DND-41 (cell line): ENCODE measurements around the gene DYNLT5.

Experiments used
- ATAC-seq: fragments of 200-7000 bp; cut with Tn5 transposase; 3 replicates; pipeline ENCODE4 v1.9.1; 2021; ENCODE audit warnings: low read depth; ENCODE audit not compliant: insufficient read depth
- DNase-seq: peaks from one replicate; pipeline ENCODE4 v3.0.0-alpha.2; 2020
- H2AFZ ChIP-seq: 2 replicates; pipeline ENCODE4 v1.6.0; 2012; ENCODE audit warnings: low read depth, low read length
- H3K27ac ChIP-seq: 2 replicates; pipeline ENCODE4 v1.5.1; 2012; ENCODE audit warnings: low read length, inconsistent platforms
- H3K27me3 ChIP-seq: fragments of 200-600 bp; sonication (generic); 2 replicates; pipeline ENCODE4 v1.6.0; 2012; ENCODE audit warnings: low read length, mild to moderate bottlenecking, inconsistent platforms; ENCODE audit not compliant: insufficient read depth, poor library complexity
- H3K36me3 ChIP-seq: 2 replicates; pipeline ENCODE4 v1.5.1; 2012; ENCODE audit warnings: low read length, inconsistent platforms; ENCODE audit not compliant: insufficient read depth
- H3K4me1 ChIP-seq: 2 replicates; pipeline ENCODE4 v1.5.1; 2012; ENCODE audit warnings: mild to moderate bottlenecking, low read length; ENCODE audit not compliant: insufficient read depth
- H3K4me2 ChIP-seq: 2 replicates; pipeline ENCODE4 v1.6.0; 2012; ENCODE audit warnings: mild to moderate bottlenecking, moderate library complexity, low read length, inconsistent platforms; ENCODE audit not compliant: insufficient read depth
- H3K4me3 ChIP-seq, 2 experiments: fragments of 200-600 bp in 1 of 2; shearing (Covaris generic) in 1 of 2; 2 replicates each; pipeline ENCODE4 v1.5.1; 2012 to 2016; ENCODE audit warnings: inconsistent platforms in 2 of 2, low read length in 2 of 2, mild to moderate bottlenecking in 2 of 2, low read depth in 1 of 2, moderate library complexity in 1 of 2
- H3K79me2 ChIP-seq: 2 replicates; pipeline ENCODE4 v1.6.0; 2012; ENCODE audit warnings: low read length, inconsistent platforms; ENCODE audit not compliant: insufficient read depth
- H3K9ac ChIP-seq: 2 replicates; pipeline ENCODE4 v1.6.0; 2012; ENCODE audit warnings: low read depth, mild to moderate bottlenecking, inconsistent platforms, low read length, moderate library complexity
- H3K9me3 ChIP-seq: 2 replicates; pipeline ENCODE4 v1.5.1; 2012; ENCODE audit warnings: low read length, moderate library complexity, mild to moderate bottlenecking, inconsistent platforms; ENCODE audit not compliant: insufficient read depth, severe bottlenecking
- H4K20me1 ChIP-seq: 2 replicates; pipeline ENCODE4 v1.6.0; 2012; ENCODE audit warnings: low read length; ENCODE audit not compliant: insufficient read depth
- CTCF ChIP-seq: IDR thresholded peaks from 2 replicates; pipeline ENCODE4 v1.5.1; 2012; ENCODE audit warnings: borderline replicate concordance, low read length, moderate library complexity, mild to moderate bottlenecking; ENCODE audit not compliant: poor library complexity, severe bottlenecking; ENCODE audit errors: extremely low read depth
- EZH2 ChIP-seq: IDR thresholded peaks from 3 replicates; pipeline ENCODE4 v1.6.1; 2012; ENCODE audit warnings: borderline replicate concordance, low read depth, mild to moderate bottlenecking, moderate library complexity, low read length, inconsistent platforms; ENCODE audit not compliant: severe bottlenecking

Gene DYNLT5

GRCh38 chr1:66767626-66768025 lies 15.4 kb downstream of the DYNLT5 start:
- no peak for DNase-seq
- H2AFZ ChIP-seq, result no peak overlapping the region

DNA sequence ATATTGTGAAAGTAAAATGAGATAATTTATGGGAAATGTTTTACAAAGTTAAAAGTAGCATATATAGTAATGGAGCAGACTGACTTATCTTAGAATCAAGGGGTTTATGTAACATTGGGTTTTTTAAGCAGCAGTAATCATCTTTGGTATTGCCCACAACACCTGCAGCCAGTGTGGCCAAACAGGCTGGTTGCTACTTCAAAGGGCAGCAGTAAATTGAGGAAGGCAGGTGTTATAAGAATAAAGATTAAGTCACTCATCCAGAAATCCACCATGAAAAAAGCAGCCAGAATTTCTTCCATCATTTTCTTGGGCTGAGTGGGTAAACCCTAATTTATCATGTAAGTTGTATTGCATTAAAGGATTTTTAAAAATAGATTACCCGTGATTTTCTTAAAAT lies 16.7 kb downstream of the DYNLT5 start:
- DNase-seq (peak; percentile 60), ATAC-seq (peak; percentile 71)
- Histone ChIP-seq H3K4me2 (peak overlapping the region; percentile 81), H2AFZ (no peak overlapping the region), H3K36me3 (no peaks in the 10 kb centered on the region), H3K79me2 (no peaks in the 10 kb centered on the region), H3K9ac (peak overlapping the region; percentile 57), H3K27ac (peak overlapping the region; percentile 89), H3K27me3 (no peaks in the 10 kb centered on the region), H3K4me3 (peak overlapping the region in 1 of 2 experiments; percentile 54; a peak in 1 of 4 replicates), H3K4me1 (peaks cover 44% of the 10 kb centered on the region), H4K20me1 (no peaks in the 10 kb centered on the region), H3K9me3 (no peaks in the 10 kb centered on the region)
- TF ChIP-seq EZH2, result no peak
- no peak for TF ChIP-seq CTCF

More at GRCh38 chr1:66767626-66768025, 15.4 kb downstream of the DYNLT5 start:
- TF ChIP-seq CTCF, result no peak
- no peak for TF ChIP-seq EZH2
- no peak for ATAC-seq
- Histone ChIP-seq H3K4me2 (no peak overlapping the region), H3K36me3 (no peaks in the 10 kb centered on the region), H3K4me1 (peaks cover 44% of the 10 kb centered on the region), H3K9me3 (peaks cover 8% of the 10 kb centered on the region), H3K79me2 (no peaks in the 10 kb centered on the region), H3K27ac (no peak overlapping the region), H3K9ac (no peak overlapping the region), H3K27me3 (no peaks in the 10 kb centered on the region), H3K4me3 (no peak overlapping the region), H4K20me1 (no peaks in the 10 kb centered on the region)

DNA sequence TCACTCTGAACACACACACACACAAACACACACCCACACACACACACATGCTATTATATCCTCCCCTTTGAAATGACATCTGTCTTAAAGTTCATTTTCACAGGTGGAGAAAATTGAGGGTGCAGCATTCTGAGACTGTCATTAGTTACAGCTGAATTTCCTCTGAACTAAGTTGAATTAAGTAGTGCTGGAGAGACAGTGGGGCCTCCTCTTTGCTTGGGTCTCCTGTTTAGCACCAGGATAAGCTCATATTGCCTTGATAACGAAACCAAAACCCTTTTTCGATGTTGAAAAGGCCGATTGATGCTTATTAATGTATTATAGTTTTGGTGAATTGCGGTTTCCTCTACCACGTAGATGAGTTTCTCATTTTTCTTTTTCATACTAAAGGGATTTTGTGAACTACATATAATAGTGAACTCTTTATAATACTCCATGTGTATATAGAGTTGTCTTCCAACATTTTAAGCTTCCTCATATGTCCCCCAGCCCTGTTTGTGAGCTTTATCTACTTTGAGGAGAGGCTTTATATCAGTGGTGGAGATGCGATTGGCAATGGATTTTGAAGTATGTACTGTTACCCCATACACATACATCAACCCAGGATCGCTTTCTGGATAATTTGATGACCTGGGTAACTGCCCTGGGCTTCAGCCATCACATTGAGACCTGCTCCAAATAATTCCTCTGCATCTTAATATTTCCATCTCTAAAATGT lies 17.4 kb downstream of the DYNLT5 start:
- Histone ChIP-seq H3K36me3 (no peaks in the 10 kb centered on the region), H3K9ac (peak overlapping the region; percentile 57), H3K27me3 (no peaks in the 10 kb centered on the region), H3K4me3 (peak overlapping the region; percentile 21 to 54; a peak in 3 of 4 replicates), H3K4me1 (peaks cover 43% of the 10 kb centered on the region), H3K79me2 (no peaks in the 10 kb centered on the region), H3K9me3 (no peaks in the 10 kb centered on the region), H2AFZ (peak overlapping the region; percentile 83), H4K20me1 (no peaks in the 10 kb centered on the region), H3K4me2 (peak overlapping the region; percentile 81), H3K27ac (peak overlapping the region; percentile 89)
- ATAC-seq (peak; percentile 89), DNase-seq (peak; percentile 57)
- TF ChIP-seq EZH2 (no peak), CTCF (no peak)
